Large intestine (tissue), 3 donors: ENCODE data around the gene DCDC2. TPM values are rescaled to one million over a fixed set of nuclear protein-coding genes. Genes with fewer than 3 reads are reported as not detected.
A peak's percentile ranks its signal among the peaks of the same experiment; 100 is the strongest.
"Not testable (repeated sequence)": the region's sequence is repeated elsewhere in the genome, so short reads cannot be mapped to it uniquely, and the experiment has no call there.

ENCODE experiments used
- DNase-seq, 2 donors: peaks; one replicate each; pipeline versions ENCODE4 v3.0.0 to v3.0.0-alpha.2; 2013
- H3K27ac ChIP-seq: one replicate; pipeline ENCODE4 v1.5.1; 2013; ENCODE audit warnings: low read length
- H3K27me3 ChIP-seq: 2 replicates; pipeline ENCODE4 v1.6.1; 2013; ENCODE audit warnings: low read length; ENCODE audit not compliant: control insufficient read depth, insufficient read depth
- H3K36me3 ChIP-seq: 2 replicates; pipeline ENCODE4 v1.6.1; 2013; ENCODE audit warnings: low read length; ENCODE audit not compliant: control insufficient read depth, insufficient read depth
- H3K4me1 ChIP-seq: one replicate; pipeline ENCODE4 v1.6.1; 2013; ENCODE audit warnings: low read length; ENCODE audit not compliant: control insufficient read depth, insufficient read depth
- H3K4me3 ChIP-seq: one replicate; pipeline ENCODE4 v1.5.1; 2013; ENCODE audit warnings: low read length
- H3K9me3 ChIP-seq: one replicate; pipeline ENCODE4 v1.6.1; 2013; ENCODE audit warnings: mild to moderate bottlenecking, low read depth, low read length, moderate library complexity; ENCODE audit not compliant: control insufficient read depth
- WGBS: methylation state at CpG from one replicate; pipeline ENCODE4 v1.1.5; 2013; ENCODE audit warnings: low lambda C conversion rate; ENCODE audit not compliant: insufficient coverage; 5-methylcytosine and 5-hydroxymethylcytosine counted together
- polyA plus RNA-seq: library from polyadenylated mRNA; unstranded; fragments of 120-200 nt; gene quantifications from one replicate; pipeline ENCODE4 v1.2.1, GENCODE V29; 2013

The DCDC2 gene
- polyA plus RNA-seq, 1 donor, result 8.3 TPM

- no peak overlapping the region for H3K27ac ChIP-seq
- 93% methylated on average over 3 of the region's 4 CpGs for WGBS
- H3K27me3 ChIP-seq, result no peaks in the 10 kb centered on the region
- H3K4me1 ChIP-seq, result no peaks in the 10 kb centered on the region
- H3K9me3 ChIP-seq, result no peaks in the 10 kb centered on the region
- no peak overlapping the region for H3K4me3 ChIP-seq
- DNase-seq, result no peak
- H3K36me3 ChIP-seq, result no peaks in the 10 kb centered on the region
Observed at GRCh38 chr6:24329022-24329421, 28.8 kb downstream of the DCDC2 start.

GRCh38 chr6:24327756-24328155, 30.1 kb downstream of the DCDC2 start:
- H3K36me3 ChIP-seq, result no peaks in the 10 kb centered on the region
- H3K27ac ChIP-seq, result no peak overlapping the region
- DNase-seq, result no peak
- no peaks in the 10 kb centered on the region for H3K27me3 ChIP-seq
- 100% methylated on average over 1 of the region's 4 CpGs for WGBS
- H3K4me3 ChIP-seq, result no peak overlapping the region
- no peaks in the 10 kb centered on the region for H3K9me3 ChIP-seq
- no peaks in the 10 kb centered on the region for H3K4me1 ChIP-seq

GRCh38 chr6:24325978-24326377, 31.9 kb downstream of the DCDC2 start:
- Histone ChIP-seq H3K4me1 (peaks cover 3% of the 10 kb centered on the region), H3K27ac (no peak overlapping the region), H3K27me3 (no peaks in the 10 kb centered on the region), H3K9me3 (no peaks in the 10 kb centered on the region), H3K36me3 (no peaks in the 10 kb centered on the region), H3K4me3 (no peak overlapping the region)
- 100% methylated on average over 1 of the region's 1 CpG for WGBS
- no peak for DNase-seq

DNA sequence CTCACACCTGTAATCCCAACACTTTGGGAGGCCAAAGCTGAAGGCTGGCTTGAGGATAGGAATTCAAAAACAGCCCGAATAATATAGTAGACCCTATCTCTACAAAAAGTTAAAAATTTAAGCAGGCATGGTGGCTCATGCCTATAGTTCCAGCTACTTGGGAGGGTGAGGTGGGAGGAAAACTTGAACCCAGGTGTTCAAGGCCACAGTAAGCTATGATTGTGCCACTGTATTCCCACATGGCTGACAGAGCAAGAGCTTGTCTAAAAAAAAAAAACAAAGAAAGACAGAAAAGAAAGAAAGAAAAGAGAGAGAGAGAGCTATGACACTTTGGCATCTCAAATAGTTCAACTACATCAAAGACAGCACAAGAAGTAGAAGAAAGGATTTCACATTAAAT, 33.2 kb downstream of the DCDC2 start:
- Histone ChIP-seq H3K27me3 (no peaks in the 10 kb centered on the region), H3K36me3 (no peaks in the 10 kb centered on the region), H3K4me1 (peaks cover 3% of the 10 kb centered on the region), H3K4me3 (no peak overlapping the region), H3K9me3 (no peaks in the 10 kb centered on the region), H3K27ac (no peak overlapping the region)
- DNase-seq, result no peak
- WGBS, result no CpG with 5 or more reads among the region's 1 CpG

- Histone ChIP-seq H3K4me3 (no peak overlapping the region), H3K36me3 (no peaks in the 10 kb centered on the region), H3K9me3 (no peaks in the 10 kb centered on the region), H3K27me3 (no peaks in the 10 kb centered on the region), H3K4me1 (peaks cover 3% of the 10 kb centered on the region), H3K27ac (no peak overlapping the region)
- no peak for DNase-seq
- WGBS, result no CpG with 5 or more reads among the region's 1 CpG
Observed at GRCh38 chr6:24323632-24324337, 34.1 kb downstream of the DCDC2 start.

DNA sequence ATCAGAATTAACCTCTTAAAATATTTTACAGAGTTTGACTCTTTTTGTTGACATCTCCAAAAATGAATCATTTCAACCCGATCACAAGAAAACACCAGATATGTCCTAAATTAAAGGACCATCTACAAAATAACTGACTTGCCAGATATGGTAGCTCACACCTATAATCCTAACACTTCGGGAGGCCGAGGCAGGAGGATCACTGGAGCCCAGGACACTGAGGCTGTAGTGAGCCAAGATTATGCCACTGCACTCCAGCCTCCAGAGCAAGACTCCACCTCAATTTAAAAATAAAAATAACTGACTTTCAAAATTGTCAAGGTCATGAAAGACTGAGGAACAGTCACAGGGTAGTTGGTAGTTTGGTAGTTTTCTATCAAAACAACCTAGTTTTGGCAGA, 34.9 kb downstream of the DCDC2 start:
- WGBS, result 100% methylated on average over 1 of the region's 3 CpGs
- no peak overlapping the region for H3K27ac ChIP-seq
- H3K9me3 ChIP-seq, result no peaks in the 10 kb centered on the region

DNA sequence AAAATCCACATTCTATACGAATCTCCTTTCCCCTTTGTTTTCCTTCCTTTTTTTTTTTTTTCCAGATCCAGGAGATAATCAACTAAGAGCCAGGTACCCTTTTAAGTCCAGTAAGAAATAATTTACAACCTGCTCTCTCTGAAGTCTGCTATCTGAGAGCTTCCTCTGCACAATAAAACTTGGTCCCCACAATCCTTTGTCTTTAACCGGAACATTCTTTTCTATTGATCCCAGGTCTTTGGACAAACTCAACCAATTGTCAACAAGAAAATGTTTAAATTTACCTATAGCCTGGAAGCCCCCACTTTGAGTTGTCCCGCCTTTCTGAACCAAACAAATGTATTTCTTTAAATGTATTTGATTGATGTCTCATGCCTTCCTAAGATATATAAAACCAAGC, 35.4 kb downstream of the DCDC2 start:
- WGBS, result 10% methylated on average over 2 of the region's 3 CpGs

More for the DNA sequence above, 34.9 kb downstream of the DCDC2 start:
- Histone ChIP-seq H3K4me1 (peaks cover 3% of the 10 kb centered on the region), H3K27me3 (no peaks in the 10 kb centered on the region), H3K36me3 (no peaks in the 10 kb centered on the region), H3K4me3 (no peak overlapping the region)
- DNase-seq, result no peak

GRCh38 chr6:24321538-24322162, 36.2 kb downstream of the DCDC2 start:
- WGBS, result 36% methylated on average over 2 of the region's 5 CpGs
- no peak for DNase-seq
- no peak overlapping the region for H3K27ac ChIP-seq
- no peak overlapping the region for H3K4me3 ChIP-seq
- H3K4me1 ChIP-seq, result peaks cover 3% of the 10 kb centered on the region
- H3K27me3 ChIP-seq, result no peaks in the 10 kb centered on the region
- H3K36me3 ChIP-seq, result no peaks in the 10 kb centered on the region
- H3K9me3 ChIP-seq, result no peaks in the 10 kb centered on the region

More for the DNA sequence above, 35.4 kb downstream of the DCDC2 start:
- DNase-seq, H3K9me3 ChIP-seq, H3K36me3 ChIP-seq, H3K27ac ChIP-seq, H3K4me3 ChIP-seq, H3K27me3 ChIP-seq, H3K4me1 ChIP-seq: not testable (repeated sequence)

- DNase-seq, result peak; percentile 26 to 57
- peaks cover 9% of the 10 kb centered on the region for H3K4me1 ChIP-seq
- H3K27ac ChIP-seq, result no peak overlapping the region
- WGBS, result no CpG with 5 or more reads among the region's 6 CpGs
- no peak overlapping the region for H3K4me3 ChIP-seq
- peaks cover 9% of the 10 kb centered on the region for H3K9me3 ChIP-seq
- H3K36me3 ChIP-seq, result no peaks in the 10 kb centered on the region
- no peaks in the 10 kb centered on the region for H3K27me3 ChIP-seq
Observed at GRCh38 chr6:24313251-24314141, 44.4 kb downstream of the DCDC2 start.

- not testable (repeated sequence) for H3K9me3 ChIP-seq, H3K27ac ChIP-seq, H3K27me3 ChIP-seq, H3K4me1 ChIP-seq, H3K36me3 ChIP-seq, DNase-seq, H3K4me3 ChIP-seq
- WGBS, result no CpG with 5 or more reads among the region's 4 CpGs
Observed at GRCh38 chr6:24311775-24312174, 46.1 kb downstream of the DCDC2 start.
